ENCODE measurements around the gene FYN.

DNA sequence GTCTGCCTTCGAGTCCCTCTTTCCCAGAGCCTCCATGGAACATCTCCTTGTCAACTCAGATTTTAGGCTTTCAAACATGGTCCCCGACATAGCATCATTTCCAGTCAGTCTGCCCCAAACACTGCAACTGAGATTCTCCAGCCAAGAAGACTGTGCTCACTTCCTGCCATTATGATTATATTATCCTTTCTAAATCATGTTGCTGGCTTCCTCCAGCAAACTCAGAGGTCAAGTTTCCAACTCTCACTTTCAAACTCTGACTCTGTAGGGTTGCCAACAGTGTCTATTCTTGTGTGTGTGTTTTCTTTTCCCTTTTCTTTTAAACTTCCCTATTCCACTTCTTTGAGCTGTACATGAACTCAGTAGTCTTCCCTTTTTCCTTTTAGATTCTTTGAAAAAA is 206.4 kb downstream of the FYN start:
- no peak for TF ChIP-seq ESRRA (IDR thresholded peaks at IDR 0.05; ENCODE audit: borderline replicate concordance, low read length)
- no peak for TF ChIP-seq CEBPB (IDR thresholded peaks at IDR 0.05)
